Head of caudate nucleus (tissue), 42 donors: ENCODE results near the gene NT5C2.
"Not testable (repeated sequence)": the region's sequence is repeated elsewhere in the genome, so short reads cannot be mapped to it uniquely, and the experiment has no call there.

Source experiments
- DNase-seq, 42 donors: peaks; one replicate each; pipeline versions ENCODE4 v3.0.0 to v3.0.0-alpha.2; 2020 to 2021; ENCODE audit warnings: mixed read lengths in 7 of 42
- intact Hi-C: fragments of 100-400 bp; cut with DNase I; formaldehyde crosslinking; loops from one replicate; pipeline ENCODE4 v1.15.0; 2022

The NT5C2 gene

GRCh38 chr10:103140469-103140868, 52.6 kb downstream of the NT5C2 start:
- intact Hi-C loops: no loop called here
- DNase-seq: no peak

GRCh38 chr10:103139803-103140202, 53.3 kb downstream of the NT5C2 start:
- DNase-seq: no peak
- intact Hi-C loops: no loop called here

- intact Hi-C loops, DNase-seq: not testable (repeated sequence)
Observed at GRCh38 chr10:103135168-103135567, 57.9 kb downstream of the NT5C2 start.

GRCh38 chr10:103130910-103131309, 62.2 kb downstream of the NT5C2 start:
- intact Hi-C loops: no loop called here
- DNase-seq: no peak

- DNase-seq, intact Hi-C loops: not testable (repeated sequence)
Observed at GRCh38 chr10:103130180-103130579, 62.9 kb downstream of the NT5C2 start.

- no peak for DNase-seq
- intact Hi-C loops: no loop called here
Observed at GRCh38 chr10:103127241-103127640, 65.8 kb downstream of the NT5C2 start.

- intact Hi-C loops: no loop called here
Observed at GRCh38 chr10:103125323-103126267, 67.5 kb downstream of the NT5C2 start.

GRCh38 chr10:103124420-103125096, 68.5 kb downstream of the NT5C2 start:
- intact Hi-C loops: no loop called here
- no peak for DNase-seq

More at GRCh38 chr10:103125323-103126267, 67.5 kb downstream of the NT5C2 start:
- DNase-seq: no peak

- DNase-seq: no peak
- intact Hi-C loops: no loop called here
Observed at GRCh38 chr10:103123282-103124024, 69.6 kb downstream of the NT5C2 start.

- intact Hi-C loops: no loop called here
- no peak for DNase-seq
Observed at GRCh38 chr10:103120977-103121735, 71.9 kb downstream of the NT5C2 start.

GRCh38 chr10:103120546-103120945, 72.5 kb downstream of the NT5C2 start:
- intact Hi-C loops: no loop called here
- no peak for DNase-seq

GRCh38 chr10:103117247-103117646, 75.8 kb downstream of the NT5C2 start:
- no peak for DNase-seq
- intact Hi-C loops: loop anchor here (10.0 kb wide), 1 partner anchor 78 kb away; the partner anchor contains the start of gene NT5C2

- DNase-seq: no peak
- intact Hi-C loops: loop anchor here (10.0 kb wide), 1 partner anchor 80 kb away; the partner anchor contains the start of gene NT5C2
Observed at GRCh38 chr10:103114876-103115275, 78.2 kb downstream of the NT5C2 start.

GRCh38 chr10:103111918-103112877, 80.9 kb downstream of the NT5C2 start:
- DNase-seq: no peak
- intact Hi-C loops: loop anchor here (10.0 kb wide), 1 partner anchor 83 kb away; the partner anchor contains the start of gene NT5C2

- peak in 1 of 42 donors; percentile 17 for DNase-seq
- intact Hi-C loops: loop anchor here (10.0 kb wide), 1 partner anchor 84 kb away; the partner anchor contains the start of gene NT5C2
Observed at GRCh38 chr10:103111031-103111917, 81.8 kb downstream of the NT5C2 start.

- intact Hi-C loops: loop anchor here (10.0 kb wide), 1 partner anchor 84 kb away; the partner anchor contains the start of gene NT5C2
- no peak for DNase-seq
Observed at GRCh38 chr10:103110407-103110806, 82.7 kb downstream of the NT5C2 start.
